LNCaP clone FGC (cell line): ENCODE results near the gene ETAA1.

Experiments used
- DNase-seq: peaks from one replicate; pipeline ENCODE4 v3.0.0-alpha.2; 2011; ENCODE audit warnings: low read depth
- H3K4me3 ChIP-seq: 2 replicates; pipeline ENCODE4 v1.5.1; 2011; ENCODE audit warnings: mild to moderate bottlenecking, low read depth, low read length, control low read depth
- CTCF ChIP-seq: IDR thresholded peaks from 2 replicates; pipeline ENCODE4 v1.5.1; 2012; ENCODE audit warnings: mild to moderate bottlenecking; ENCODE audit not compliant: control insufficient read depth, insufficient read depth; ENCODE audit errors: extremely low read depth

ETAA1 gene

GRCh38 chr2:67399831-67400489 is 2.8 kb downstream of the ETAA1 start:
- DNase-seq, result no peak
- no peak for TF ChIP-seq CTCF
- no peak overlapping the region for H3K4me3 ChIP-seq

- DNase-seq, result no peak
- H3K4me3 ChIP-seq, result no peak overlapping the region
- no peak for TF ChIP-seq CTCF
These were observed 3.7 kb downstream of the ETAA1 start for GRCh38 chr2:67400560-67401485.

GRCh38 chr2:67408346-67408745 is 11.2 kb downstream of the ETAA1 start:
- DNase-seq, result no peak
- no peak overlapping the region for H3K4me3 ChIP-seq
- TF ChIP-seq CTCF, result no peak

- DNase-seq, result no peak
- no peak overlapping the region for H3K4me3 ChIP-seq
- no peak for TF ChIP-seq CTCF
These were observed 15.3 kb downstream of the ETAA1 start for GRCh38 chr2:67412424-67412823.

GRCh38 chr2:67414867-67415266 is 17.7 kb downstream of the ETAA1 start:
- no peak for TF ChIP-seq CTCF
- DNase-seq, result no peak
- H3K4me3 ChIP-seq, result no peak overlapping the region

GRCh38 chr2:67416136-67416535 is 19.0 kb downstream of the ETAA1 start:
- no peak for TF ChIP-seq CTCF
- no peak for DNase-seq

More at GRCh38 chr2:67416136-67416535, 19.0 kb downstream of the ETAA1 start:
- no peak overlapping the region for H3K4me3 ChIP-seq
